Esophagus muscularis mucosa (tissue), 3 donors: ENCODE data around the gene ETNK1.

Experiments used
- EP300 ChIP-seq: sonication (generic); formaldehyde crosslinking; IDR thresholded peaks from one replicate; pipeline ENCODE4 v1.6.1; 2017; ENCODE audit warnings: antibody characterized with exemption
- TF ChIP-seq, protein P1 (sequence below), 3 experiments: fragments of 200-600 bp in 2 of 3; fragments of 450-650 bp in 1 of 3; sonication (generic) in 2 of 3; IDR thresholded peaks; one replicate each; pipeline ENCODE4 v1.5.1; 2017 to 2019; ENCODE audit warnings: antibody characterized with exemption in 3 of 3, mild to moderate bottlenecking in 2 of 3, moderate library complexity in 1 of 3

GRCh38 chr12:22689876-22690275 is 64.9 kb downstream of the ETNK1 start:
- TF ChIP-seq, protein P1, sequence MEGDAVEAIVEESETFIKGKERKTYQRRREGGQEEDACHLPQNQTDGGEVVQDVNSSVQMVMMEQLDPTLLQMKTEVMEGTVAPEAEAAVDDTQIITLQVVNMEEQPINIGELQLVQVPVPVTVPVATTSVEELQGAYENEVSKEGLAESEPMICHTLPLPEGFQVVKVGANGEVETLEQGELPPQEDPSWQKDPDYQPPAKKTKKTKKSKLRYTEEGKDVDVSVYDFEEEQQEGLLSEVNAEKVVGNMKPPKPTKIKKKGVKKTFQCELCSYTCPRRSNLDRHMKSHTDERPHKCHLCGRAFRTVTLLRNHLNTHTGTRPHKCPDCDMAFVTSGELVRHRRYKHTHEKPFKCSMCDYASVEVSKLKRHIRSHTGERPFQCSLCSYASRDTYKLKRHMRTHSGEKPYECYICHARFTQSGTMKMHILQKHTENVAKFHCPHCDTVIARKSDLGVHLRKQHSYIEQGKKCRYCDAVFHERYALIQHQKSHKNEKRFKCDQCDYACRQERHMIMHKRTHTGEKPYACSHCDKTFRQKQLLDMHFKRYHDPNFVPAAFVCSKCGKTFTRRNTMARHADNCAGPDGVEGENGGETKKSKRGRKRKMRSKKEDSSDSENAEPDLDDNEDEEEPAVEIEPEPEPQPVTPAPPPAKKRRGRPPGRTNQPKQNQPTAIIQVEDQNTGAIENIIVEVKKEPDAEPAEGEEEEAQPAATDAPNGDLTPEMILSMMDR (IDR thresholded peaks at IDR 0.05): no peak
- TF ChIP-seq EP300: no peak
